Common myeloid progenitor, CD34-positive (primary cell): ENCODE data around the gene HES2.
A peak's percentile ranks its signal among the peaks of the same experiment; 100 is the strongest.
"Not testable (repeated sequence)": the region's sequence is repeated elsewhere in the genome, so short reads cannot be mapped to it uniquely, and the experiment has no call there.

ENCODE experiments used
- CTCF ChIA-PET: fragments of 350-600 bp; sonication (Branson Sonifier 250); formaldehyde crosslinking; loops from one replicate; lab custom pipeline; 2021; ENCODE audit warnings: antibody characterized with exemption; lab: Charles Lee
- POLR2A ChIA-PET: fragments of 350-600 bp; sonication (Branson Sonifier 250); formaldehyde crosslinking; loops from one replicate; lab custom pipeline; 2021; ENCODE audit warnings: antibody characterized with exemption; lab: Charles Lee
- DNase-seq, 3 donors: peaks; one replicate each; pipeline versions ENCODE4 v3.0.0 to v3.0.0-alpha.2; 2013
- H3K27ac ChIP-seq, 2 experiments: 1 replicate in 1 of 2; 2 replicates in 1 of 2; pipeline ENCODE4 v1.7.0; 2013; ENCODE audit warnings: inconsistent platforms in 2 of 2, low read length in 2 of 2, mild to moderate bottlenecking in 2 of 2, low read depth in 1 of 2, moderate library complexity in 1 of 2; ENCODE audit not compliant: severe bottlenecking in 2 of 2, insufficient read depth in 1 of 2, poor library complexity in 1 of 2
- H3K27me3 ChIP-seq, 5 experiments: replicated peaks in 2 of 5; 1 replicate in 3 of 5; 2 replicates in 2 of 5; pipeline versions ENCODE4 v1.6.1 to v1.7.0; 2013; ENCODE audit warnings: low read length in 4 of 5, mild to moderate bottlenecking in 2 of 5, moderate library complexity in 2 of 5, inconsistent platforms in 1 of 5; ENCODE audit not compliant: insufficient read depth in 5 of 5, control insufficient read depth in 4 of 5
- H3K36me3 ChIP-seq, 4 experiments: 1 replicate in 2 of 4; 2 replicates in 2 of 4; pipeline versions ENCODE4 v1.6.1 to v1.7.0; 2013; ENCODE audit warnings: low read length in 3 of 4, control low read depth in 1 of 4, mild to moderate bottlenecking in 1 of 4; ENCODE audit not compliant: control insufficient read depth in 4 of 4, insufficient read depth in 4 of 4
- H3K4me1 ChIP-seq, 4 experiments: 1 replicate in 3 of 4; 2 replicates in 1 of 4; pipeline versions ENCODE4 v1.6.1 to v1.7.1; 2013; ENCODE audit warnings: low read length in 3 of 4, mild to moderate bottlenecking in 3 of 4, control low read depth in 1 of 4, inconsistent platforms in 1 of 4, moderate library complexity in 1 of 4; ENCODE audit not compliant: control insufficient read depth in 4 of 4, insufficient read depth in 4 of 4; ENCODE audit errors: control extremely low read depth in 1 of 4
- H3K4me3 ChIP-seq, 7 experiments: 1 replicate in 4 of 7; 2 replicates in 3 of 7; pipeline versions ENCODE4 v1.5.1 to v1.7.0; 2013; ENCODE audit warnings: mild to moderate bottlenecking in 7 of 7, low read length in 6 of 7, moderate library complexity in 6 of 7, inconsistent platforms in 2 of 7, low read depth in 2 of 7, control low read depth in 1 of 7; ENCODE audit not compliant: insufficient read depth in 4 of 7, control insufficient read depth in 1 of 7; ENCODE audit errors: extremely low read depth in 1 of 7
- H3K9me3 ChIP-seq, 5 experiments: 1 replicate in 4 of 5; 2 replicates in 1 of 5; pipeline versions ENCODE4 v1.6.1 to v1.7.1; 2013; ENCODE audit warnings: low read length in 4 of 5, mild to moderate bottlenecking in 2 of 5, inconsistent platforms in 1 of 5, low read depth in 1 of 5, moderate library complexity in 1 of 5; ENCODE audit not compliant: control insufficient read depth in 4 of 5, insufficient read depth in 2 of 5; ENCODE audit errors: control extremely low read depth in 1 of 5
- WGBS: methylation state at CpG from one replicate; pipeline ENCODE4 v1.1.5; 2013; ENCODE audit not compliant: insufficient coverage; 5-methylcytosine and 5-hydroxymethylcytosine counted together

The HES2 gene

DNA sequence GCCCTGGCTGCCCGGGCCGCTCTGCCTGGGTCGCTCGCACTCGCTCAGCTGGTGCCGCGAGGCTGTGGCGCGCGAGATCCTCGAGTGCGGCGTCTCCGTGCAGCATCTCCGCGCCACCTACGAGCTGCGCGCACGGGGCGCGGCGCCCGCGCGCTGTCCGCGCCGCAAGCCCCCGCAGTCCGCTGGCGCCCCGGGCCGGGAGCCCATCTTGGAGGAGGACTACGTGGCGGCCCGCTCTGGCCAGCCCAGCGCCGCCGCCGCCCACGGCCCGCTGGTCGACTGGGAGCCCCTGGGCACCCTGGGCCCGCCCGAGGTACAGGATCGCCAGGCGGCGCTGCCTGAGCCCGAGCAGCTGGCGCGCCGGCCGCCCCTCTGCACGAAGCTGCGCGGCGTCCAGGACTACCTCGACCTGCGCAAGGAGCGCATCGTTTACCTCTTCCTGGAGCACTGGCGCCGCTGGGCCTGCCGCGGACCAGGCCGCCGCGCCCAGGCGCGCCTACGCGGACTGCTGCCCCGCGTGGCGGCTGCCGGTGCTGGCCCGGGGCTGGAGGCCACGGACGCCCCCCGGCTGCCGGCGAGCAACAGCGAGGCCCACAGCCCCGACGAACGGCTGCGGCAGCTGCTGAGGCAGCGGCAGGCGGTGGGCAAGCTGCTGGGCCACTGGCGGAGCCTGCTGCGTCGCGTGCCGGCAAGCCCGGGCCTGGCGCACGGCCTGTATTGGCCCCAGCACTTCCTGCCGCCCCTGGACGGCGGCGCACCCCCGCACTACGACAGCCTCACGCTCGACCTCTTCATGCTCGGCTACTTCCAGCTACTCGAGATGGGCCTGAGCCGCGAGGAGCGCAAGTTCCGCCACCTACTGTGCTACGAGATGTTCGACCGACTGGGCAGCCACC, 35.4 kb upstream of the HES2 start:
- peak; percentile 46 to 70 (median 60) for DNase-seq
- ChIA-PET CTCF (interaction anchor here (0.8 to 1.6 kb wide), 8 partner anchors 9 to 216 kb away, joined by 3 to 4 read pairs (median 3); no protein-coding TSS in a partner anchor), POLR2A (no interaction called here)
- H3K27me3 ChIP-seq: peaks cover 0 to 84% (median 21%) of the 10 kb centered on the region in 5 experiments
- no peaks in the 10 kb centered on the region for H3K36me3 ChIP-seq
- H3K4me3 ChIP-seq: peak overlapping the region in 2 of 7 experiments; percentile 33 to 50
- 4% methylated on average over 90 of the region's 115 CpGs for WGBS
- no peaks in the 10 kb centered on the region for H3K9me3 ChIP-seq
- no peak overlapping the region for H3K27ac ChIP-seq
- peaks cover 0 to 21% (median 19%) of the 10 kb centered on the region in 4 experiments for H3K4me1 ChIP-seq

DNA sequence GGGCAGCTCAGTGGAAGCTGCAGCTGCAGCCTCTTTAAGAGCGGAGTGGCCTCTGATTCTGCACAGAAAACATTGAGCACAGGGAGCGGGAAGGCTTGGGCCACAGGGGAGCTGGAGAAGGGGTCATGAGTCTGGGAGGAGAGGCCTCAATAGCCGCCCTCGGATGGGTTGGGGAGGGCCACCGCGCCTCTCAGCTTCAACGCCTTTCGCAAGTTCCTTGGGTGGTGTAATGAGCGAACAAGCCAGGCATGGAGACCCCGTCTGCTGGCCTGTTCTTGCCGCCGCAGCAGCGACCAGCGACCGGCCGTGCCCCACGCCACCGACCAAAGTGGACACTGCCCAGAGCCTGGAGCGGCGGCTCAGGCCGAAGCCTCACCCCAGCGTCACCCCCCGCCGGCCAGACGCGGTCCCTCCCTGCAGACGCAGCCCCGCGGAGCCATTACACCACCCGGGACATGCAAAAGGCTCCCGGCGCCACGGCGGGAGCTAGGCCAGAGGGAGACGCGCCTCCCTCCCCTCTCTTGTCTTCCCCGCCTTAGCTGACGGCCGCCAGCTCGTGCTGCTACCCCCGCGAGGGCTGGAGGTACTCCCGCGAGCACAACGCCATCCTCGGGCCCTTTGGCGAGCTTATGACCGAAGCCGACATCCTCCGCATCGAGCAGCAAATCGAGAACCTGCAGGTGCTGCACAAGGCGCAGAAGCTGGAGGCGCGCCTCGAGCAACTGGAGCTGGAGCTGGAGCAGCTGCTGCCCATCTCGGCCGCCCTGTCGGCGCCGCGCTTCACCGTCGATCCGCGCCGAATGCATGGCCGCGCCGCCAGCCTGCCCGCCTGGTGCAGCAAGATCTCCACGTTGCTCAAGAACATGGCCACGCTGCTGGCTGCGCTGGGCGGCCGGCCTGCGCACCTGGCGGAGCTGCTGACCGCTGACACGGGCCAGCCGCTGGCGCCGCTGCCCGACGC, 34.5 kb upstream of the HES2 start:
- POLR2A ChIA-PET, H3K36me3 ChIP-seq, H3K9me3 ChIP-seq, H3K4me3 ChIP-seq, H3K27ac ChIP-seq: not testable (repeated sequence)
- H3K4me1 ChIP-seq: peaks cover 0 to 15% (median 11%) of the 10 kb centered on the region in 4 experiments
- CTCF ChIA-PET: interaction anchor here (0.8 to 1.6 kb wide), 7 partner anchors 8 to 216 kb away, joined by 3 to 4 read pairs (median 3); no protein-coding TSS in a partner anchor
- peaks cover 0 to 84% (median 25%) of the 10 kb centered on the region in 5 experiments for H3K27me3 ChIP-seq
- peak in 1 of 3 donors; percentile 41 for DNase-seq
- WGBS: 10% methylated on average over 70 of the region's 85 CpGs

GRCh38 chr1:6450943-6451373, 31.2 kb upstream of the HES2 start:
- Histone ChIP-seq H3K4me3 (no peak overlapping the region), H3K9me3 (no peaks in the 10 kb centered on the region), H3K4me1 (peaks cover 0 to 42% (median 20%) of the 10 kb centered on the region in 4 experiments), H3K27me3 (peaks cover 0 to 96% (median 25%) of the 10 kb centered on the region in 5 experiments), H3K36me3 (no peaks in the 10 kb centered on the region), H3K27ac (no peak overlapping the region)
- 89% methylated on average over 4 of the region's 6 CpGs for WGBS
- no peak for DNase-seq
- ChIA-PET POLR2A (no interaction called here), CTCF (interaction anchor here (1.0 to 5.7 kb wide), 4 partner anchors 9 to 27 kb away, joined by 3 to 31 read pairs (median 4); no protein-coding TSS in a partner anchor)

DNA sequence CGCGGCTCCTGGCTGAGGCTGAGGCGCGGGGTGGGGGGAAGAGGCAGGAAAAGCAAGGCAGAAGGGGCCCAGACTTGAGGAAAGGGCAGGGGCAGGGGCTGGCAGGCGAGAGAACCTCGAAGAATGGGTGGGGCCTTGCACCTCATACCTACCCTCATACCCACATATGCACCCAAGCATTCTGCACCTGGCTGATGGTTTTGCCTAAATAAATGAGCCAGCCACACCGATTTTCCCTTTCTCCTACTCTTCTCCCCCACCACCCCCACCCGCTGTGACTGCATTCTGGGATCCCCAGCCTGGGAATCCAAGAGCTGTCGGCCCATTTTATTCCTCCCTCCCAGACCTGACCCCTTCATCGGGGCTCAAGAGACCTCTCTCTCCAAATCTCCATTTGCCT, 30.8 kb upstream of the HES2 start:
- WGBS: 33% methylated on average over 6 of the region's 10 CpGs
- H3K27ac ChIP-seq, H3K9me3 ChIP-seq, POLR2A ChIA-PET, H3K36me3 ChIP-seq, DNase-seq, H3K4me3 ChIP-seq: not testable (repeated sequence)
- H3K4me1 ChIP-seq: peaks cover 0 to 41% (median 20%) of the 10 kb centered on the region in 4 experiments
- H3K27me3 ChIP-seq: peaks cover 0 to 96% (median 25%) of the 10 kb centered on the region in 5 experiments
- CTCF ChIA-PET: interaction anchor here (0.7 to 5.7 kb wide), 5 partner anchors 9 to 27 kb away, joined by 3 to 31 read pairs (median 3); no protein-coding TSS in a partner anchor

GRCh38 chr1:6450005-6450450, 30.3 kb upstream of the HES2 start:
- peaks cover 0 to 96% (median 27%) of the 10 kb centered on the region in 5 experiments for H3K27me3 ChIP-seq
- ChIA-PET CTCF (interaction anchor here (0.6 to 5.7 kb wide), 9 partner anchors 8 to 40 kb away, joined by 3 to 31 read pairs (median 3); partner anchors contain the start of gene HES2), POLR2A (no interaction called here)
- DNase-seq: no peak
- peaks cover 0 to 36% (median 15%) of the 10 kb centered on the region in 4 experiments for H3K4me1 ChIP-seq
- no peak overlapping the region for H3K4me3 ChIP-seq
- H3K27ac ChIP-seq: no peak overlapping the region
- H3K36me3 ChIP-seq: no peaks in the 10 kb centered on the region
- 25% methylated on average over 2 of the region's 7 CpGs for WGBS
- no peaks in the 10 kb centered on the region for H3K9me3 ChIP-seq

- H3K36me3 ChIP-seq: no peaks in the 10 kb centered on the region
- CTCF ChIA-PET: interaction anchor here (0.6 to 5.7 kb wide), 11 partner anchors 8 to 39 kb away, joined by 3 to 31 read pairs (median 3); partner anchors contain the start of gene HES2
- POLR2A ChIA-PET: no interaction called here
- no peak overlapping the region for H3K27ac ChIP-seq
- peaks cover 0 to 91% (median 27%) of the 10 kb centered on the region in 5 experiments for H3K27me3 ChIP-seq
- H3K9me3 ChIP-seq: no peaks in the 10 kb centered on the region
- WGBS: 5% methylated on average over 31 of the region's 66 CpGs
- peak in 1 of 3 donors; percentile 27 for DNase-seq
- no peak overlapping the region for H3K4me3 ChIP-seq
- H3K4me1 ChIP-seq: peaks cover 0 to 30% (median 9%) of the 10 kb centered on the region in 4 experiments
Observed at GRCh38 chr1:6448749-6449631, 29.3 kb upstream of the HES2 start.
